Fibroblast of lung (primary cell): ENCODE data around the gene BCAR3.

Experiments used
- EZH2 ChIP-seq: IDR thresholded peaks from 2 replicates; pipeline ENCODE4 v1.5.1; 2012; ENCODE audit warnings: low read length, control low read depth, mild to moderate bottlenecking; ENCODE audit errors: missing control alignments
- TF ChIP-seq, protein P1 (sequence below), 2 donors: IDR thresholded peaks in 1 of 2; conservative IDR thresholded peaks in 1 of 2; 1 replicate in 1 of 2; 2 replicates in 1 of 2; pipeline ENCODE4 v1.5.1; 2011 to 2012; ENCODE audit warnings: low read length in 2 of 2, control low read depth in 1 of 2, inconsistent platforms in 1 of 2, low read depth in 1 of 2, mild to moderate bottlenecking in 1 of 2

DNA sequence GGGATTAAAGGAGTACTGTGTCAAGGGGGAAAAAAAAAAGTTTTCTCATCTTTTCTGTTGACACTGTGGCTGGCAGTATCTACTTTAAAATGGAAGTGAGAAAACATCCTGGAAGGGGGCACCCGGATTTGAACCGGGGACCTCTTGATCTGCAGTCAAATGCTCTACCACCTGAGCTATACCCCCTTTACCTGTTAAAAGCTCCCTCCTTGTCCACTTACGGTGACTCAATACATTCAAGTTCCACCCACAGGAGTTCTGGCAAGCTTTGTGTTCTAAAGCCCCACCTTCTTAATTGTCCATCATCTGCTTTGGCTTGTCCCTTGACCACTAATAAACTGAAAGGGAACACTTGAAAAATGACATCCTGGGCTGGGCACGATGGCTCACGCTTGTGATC, 165.5 kb downstream of the BCAR3 start:
- no peak for TF ChIP-seq EZH2
- TF ChIP-seq, protein P1, sequence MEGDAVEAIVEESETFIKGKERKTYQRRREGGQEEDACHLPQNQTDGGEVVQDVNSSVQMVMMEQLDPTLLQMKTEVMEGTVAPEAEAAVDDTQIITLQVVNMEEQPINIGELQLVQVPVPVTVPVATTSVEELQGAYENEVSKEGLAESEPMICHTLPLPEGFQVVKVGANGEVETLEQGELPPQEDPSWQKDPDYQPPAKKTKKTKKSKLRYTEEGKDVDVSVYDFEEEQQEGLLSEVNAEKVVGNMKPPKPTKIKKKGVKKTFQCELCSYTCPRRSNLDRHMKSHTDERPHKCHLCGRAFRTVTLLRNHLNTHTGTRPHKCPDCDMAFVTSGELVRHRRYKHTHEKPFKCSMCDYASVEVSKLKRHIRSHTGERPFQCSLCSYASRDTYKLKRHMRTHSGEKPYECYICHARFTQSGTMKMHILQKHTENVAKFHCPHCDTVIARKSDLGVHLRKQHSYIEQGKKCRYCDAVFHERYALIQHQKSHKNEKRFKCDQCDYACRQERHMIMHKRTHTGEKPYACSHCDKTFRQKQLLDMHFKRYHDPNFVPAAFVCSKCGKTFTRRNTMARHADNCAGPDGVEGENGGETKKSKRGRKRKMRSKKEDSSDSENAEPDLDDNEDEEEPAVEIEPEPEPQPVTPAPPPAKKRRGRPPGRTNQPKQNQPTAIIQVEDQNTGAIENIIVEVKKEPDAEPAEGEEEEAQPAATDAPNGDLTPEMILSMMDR (conservative IDR thresholded peaks at IDR 0.05 in 1 of 2, IDR thresholded peaks at IDR 0.05 in 1 of 2; ENCODE audit: low read depth in 1 of 2, low read length in 2 of 2), result no peak
